Brain microvascular endothelial cell (primary cell): Measurements from ENCODE around the gene SESTD1.

Experiments used
- DNase-seq: peaks from one replicate; pipeline ENCODE4 v3.0.0-alpha.2; 2020
- H3K27ac ChIP-seq: fragments of 250-450 bp; sonication (Bioruptor Pico); 2 replicates; pipeline ENCODE4 v1.5.1; 2020; ENCODE audit warnings: mild to moderate bottlenecking, moderate library complexity
- H3K27me3 ChIP-seq: fragments of 250-450 bp; sonication (Bioruptor Pico); replicated peaks from 2 replicates; pipeline ENCODE4 v1.5.1; 2020; ENCODE audit warnings: mild to moderate bottlenecking
- H3K36me3 ChIP-seq: fragments of 250-450 bp; sonication (Bioruptor Pico); replicated peaks from 2 replicates; pipeline ENCODE4 v1.5.1; 2020; ENCODE audit warnings: mild to moderate bottlenecking
- H3K4me3 ChIP-seq: 2 replicates; pipeline ENCODE4 v1.5.1; 2011; ENCODE audit warnings: low read depth, mild to moderate bottlenecking, control low read depth, low read length, moderate library complexity
- in situ Hi-C: cut with HindIII; loops from 2 replicates; pipeline ENCODE4 v1.10.0; 2017; ENCODE audit warnings: low sequenced_read_pairs, low pct_ligation_motif_present
- TF ChIP-seq, protein P1 (sequence below): IDR thresholded peaks from 2 replicates; pipeline ENCODE4 v1.5.1; 2011; ENCODE audit warnings: low read depth, mild to moderate bottlenecking, moderate library complexity, low read length, control low read depth, inconsistent platforms; ENCODE audit errors: missing control alignments

The SESTD1 gene

DNA sequence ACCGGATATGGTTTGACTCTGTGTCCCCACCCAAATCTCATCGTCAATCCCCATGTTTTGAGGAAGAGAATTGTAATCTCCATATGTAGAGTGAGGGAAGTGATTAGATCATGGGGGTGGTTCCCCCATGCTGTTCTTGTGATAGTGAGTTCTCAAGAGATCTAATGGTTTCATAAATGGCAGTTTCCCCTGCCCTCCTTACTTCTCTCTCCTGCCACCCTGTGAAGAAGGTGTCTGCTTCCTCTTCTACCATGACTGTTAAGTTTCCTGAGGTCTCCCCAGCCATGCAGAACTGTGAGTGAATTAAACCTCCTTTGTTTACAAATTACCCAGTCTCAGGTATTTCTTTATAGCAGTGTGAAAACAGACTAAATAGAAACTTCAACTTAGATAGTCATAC, 69.5 kb downstream of the SESTD1 start:
- Histone ChIP-seq H3K27ac (no peak overlapping the region), H3K4me3 (no peak overlapping the region), H3K27me3 (no peaks in the 10 kb centered on the region), H3K36me3 (no peaks in the 10 kb centered on the region)
- DNase-seq, result no peak
- TF ChIP-seq, protein P1, sequence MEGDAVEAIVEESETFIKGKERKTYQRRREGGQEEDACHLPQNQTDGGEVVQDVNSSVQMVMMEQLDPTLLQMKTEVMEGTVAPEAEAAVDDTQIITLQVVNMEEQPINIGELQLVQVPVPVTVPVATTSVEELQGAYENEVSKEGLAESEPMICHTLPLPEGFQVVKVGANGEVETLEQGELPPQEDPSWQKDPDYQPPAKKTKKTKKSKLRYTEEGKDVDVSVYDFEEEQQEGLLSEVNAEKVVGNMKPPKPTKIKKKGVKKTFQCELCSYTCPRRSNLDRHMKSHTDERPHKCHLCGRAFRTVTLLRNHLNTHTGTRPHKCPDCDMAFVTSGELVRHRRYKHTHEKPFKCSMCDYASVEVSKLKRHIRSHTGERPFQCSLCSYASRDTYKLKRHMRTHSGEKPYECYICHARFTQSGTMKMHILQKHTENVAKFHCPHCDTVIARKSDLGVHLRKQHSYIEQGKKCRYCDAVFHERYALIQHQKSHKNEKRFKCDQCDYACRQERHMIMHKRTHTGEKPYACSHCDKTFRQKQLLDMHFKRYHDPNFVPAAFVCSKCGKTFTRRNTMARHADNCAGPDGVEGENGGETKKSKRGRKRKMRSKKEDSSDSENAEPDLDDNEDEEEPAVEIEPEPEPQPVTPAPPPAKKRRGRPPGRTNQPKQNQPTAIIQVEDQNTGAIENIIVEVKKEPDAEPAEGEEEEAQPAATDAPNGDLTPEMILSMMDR, result no peak
- in situ Hi-C loops, result no loop called here

DNA sequence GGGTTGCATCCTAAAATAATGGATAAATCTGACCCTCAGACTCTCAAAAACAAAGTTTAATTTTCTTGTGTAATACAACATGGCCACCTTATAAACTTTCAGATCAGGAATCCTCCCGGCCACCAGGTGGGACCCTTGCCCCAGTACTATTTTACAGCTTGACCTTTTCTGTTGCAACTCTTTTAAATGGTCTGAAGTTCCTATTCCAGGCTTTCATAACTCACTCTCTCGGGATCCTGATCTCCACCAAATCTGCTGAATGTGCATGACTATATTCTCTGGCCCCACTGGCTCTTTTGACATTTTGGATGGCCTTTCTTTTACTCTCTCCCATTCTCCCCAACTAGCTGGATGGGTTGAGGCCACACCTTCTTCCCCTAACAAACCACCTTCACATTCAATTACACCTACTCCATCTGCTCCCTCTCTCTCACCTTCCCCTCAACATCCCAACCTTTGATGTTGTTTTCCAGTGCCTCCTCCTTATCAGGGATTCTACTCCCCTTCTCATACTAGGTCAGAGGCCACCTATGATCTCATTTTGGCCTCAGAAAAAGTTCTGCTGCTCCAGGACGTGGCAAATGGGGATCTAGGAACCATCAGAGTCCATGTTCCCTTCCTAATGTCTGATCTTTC, 70.8 kb downstream of the SESTD1 start:
- no peak for DNase-seq
- Histone ChIP-seq H3K36me3 (no peaks in the 10 kb centered on the region), H3K4me3 (no peak overlapping the region), H3K27me3 (no peaks in the 10 kb centered on the region), H3K27ac (no peak overlapping the region)
- in situ Hi-C loops, result no loop called here
- TF ChIP-seq, protein P1, result no peak

DNA sequence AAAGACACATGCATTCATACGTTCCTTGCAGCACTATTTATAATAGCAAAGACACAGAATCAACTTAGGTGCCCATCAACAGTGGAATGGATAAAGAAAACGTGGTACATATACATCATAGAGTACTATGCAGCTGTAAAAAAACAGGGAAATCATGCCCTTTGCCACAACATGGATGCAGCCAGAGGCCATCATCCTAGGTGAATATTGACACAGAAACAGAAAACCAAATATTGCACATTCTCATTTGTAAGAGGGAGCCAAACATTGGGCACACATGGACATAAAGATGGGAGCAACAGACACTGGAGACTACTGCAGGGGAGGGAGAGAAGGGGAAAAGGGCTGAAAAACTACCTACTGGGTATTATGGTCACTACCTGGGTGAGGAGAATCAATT, 73.5 kb downstream of the SESTD1 start:
- H3K27me3 ChIP-seq, result no peaks in the 10 kb centered on the region
- TF ChIP-seq, protein P1, result no peak
- H3K4me3 ChIP-seq, result no peak overlapping the region
- in situ Hi-C loops, result no loop called here
- no peaks in the 10 kb centered on the region for H3K36me3 ChIP-seq
- DNase-seq, result no peak
- no peak overlapping the region for H3K27ac ChIP-seq

DNA sequence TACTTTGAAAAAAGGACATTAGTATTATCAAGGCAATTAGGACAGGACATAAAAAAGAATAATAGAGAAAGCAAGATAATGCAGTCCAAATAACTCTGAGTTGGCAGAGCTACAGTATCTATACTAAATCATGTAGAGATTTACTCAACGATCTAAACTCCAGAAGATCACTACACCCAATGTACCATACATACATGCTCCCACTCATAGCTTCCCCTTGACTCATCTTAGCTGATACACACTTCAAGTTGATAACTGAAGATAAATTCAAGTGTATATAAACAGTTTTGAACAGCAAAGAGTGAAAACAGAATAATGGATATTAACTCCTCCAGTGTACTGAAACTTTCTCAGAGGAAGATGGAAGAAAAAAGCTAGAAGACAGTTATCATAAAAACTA, 78.5 kb downstream of the SESTD1 start:
- TF ChIP-seq, protein P1, result no peak
- H3K36me3 ChIP-seq, result no peaks in the 10 kb centered on the region
- peak; percentile 17 for DNase-seq
- H3K27me3 ChIP-seq, result no peaks in the 10 kb centered on the region
- in situ Hi-C loops, result no loop called here
- H3K4me3 ChIP-seq, result no peak overlapping the region
- H3K27ac ChIP-seq, result no peak overlapping the region

DNA sequence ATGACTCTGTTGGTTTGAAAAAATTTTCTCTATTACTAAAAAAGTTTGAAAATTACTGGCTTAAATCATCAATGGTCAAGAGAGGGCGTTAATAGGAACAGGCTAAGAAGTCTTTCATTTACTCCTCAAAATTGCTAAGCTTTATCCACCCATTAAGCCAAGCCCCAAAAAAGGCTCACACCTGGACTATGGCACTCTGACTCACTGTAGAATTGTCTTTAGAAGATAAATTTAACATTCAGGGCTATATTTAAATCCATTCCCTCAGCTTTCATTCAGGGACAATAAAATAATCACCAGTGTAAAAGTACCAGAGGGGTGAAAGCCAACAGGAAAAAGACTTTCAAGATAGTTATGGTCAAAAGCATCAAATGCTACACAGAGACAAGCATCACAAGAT, 80.0 kb downstream of the SESTD1 start:
- TF ChIP-seq, protein P1, result no peak
- no peaks in the 10 kb centered on the region for H3K27me3 ChIP-seq
- H3K4me3 ChIP-seq, result no peak overlapping the region
- DNase-seq, result no peak
- no peak overlapping the region for H3K27ac ChIP-seq
- in situ Hi-C loops, result no loop called here
- H3K36me3 ChIP-seq, result no peaks in the 10 kb centered on the region

DNA sequence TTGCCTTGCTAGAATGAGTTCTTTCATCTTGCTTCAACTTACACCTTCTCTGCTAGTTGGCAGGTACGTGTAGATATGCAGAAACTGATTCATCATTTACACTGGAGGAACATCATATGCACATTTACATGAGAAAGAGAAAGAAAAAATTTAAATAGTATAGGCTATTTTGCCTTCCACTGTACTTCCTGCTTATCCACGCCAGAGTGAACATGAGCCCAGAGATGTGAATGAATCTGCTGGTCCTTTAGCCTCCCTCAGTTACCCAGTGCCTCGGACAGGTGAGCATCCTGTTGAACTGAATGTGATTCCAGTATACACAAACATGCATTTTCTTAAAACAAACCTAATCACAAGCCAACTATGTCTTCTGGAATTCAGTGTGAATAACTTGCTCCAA, 83.6 kb downstream of the SESTD1 start:
- Histone ChIP-seq H3K4me3 (no peak overlapping the region), H3K36me3 (peaks cover 2% of the 10 kb centered on the region), H3K27me3 (no peaks in the 10 kb centered on the region), H3K27ac (no peak overlapping the region)
- DNase-seq, result no peak
- TF ChIP-seq, protein P1, result no peak
- in situ Hi-C loops, result no loop called here
